Neural cell (in vitro differentiated cells): ENCODE measurements around the gene MN1. TPM values are rescaled to one million over a fixed set of nuclear protein-coding genes. Genes with fewer than 3 reads are reported as not detected.

Experiments
- H2AFZ ChIP-seq: fragments of 200-600, 300-800 bp; sonication (generic), shearing (Covaris generic); 2 replicates; pipeline ENCODE4 v1.6.0; 2014; ENCODE audit warnings: low read depth, mild to moderate bottlenecking, antibody characterized with exemption, low read length, moderate library complexity
- H3F3A ChIP-seq: fragments of 200-600 bp; shearing (Covaris generic); 2 replicates; pipeline ENCODE4 v1.6.1; 2016; ENCODE audit warnings: mild to moderate bottlenecking, moderate library complexity, mixed read lengths, antibody characterized with exemption, low read length; ENCODE audit not compliant: insufficient read depth, poor library complexity, severe bottlenecking
- H3K27ac ChIP-seq: fragments of 200-600, 300-800 bp; sonication (generic), shearing (Covaris generic); 2 replicates; pipeline ENCODE4 v1.5.1; 2014; ENCODE audit warnings: mild to moderate bottlenecking, low read length, moderate library complexity
- H3K27me3 ChIP-seq: fragments of 300-800, 200-600 bp; sonication (generic), shearing (Covaris generic); 2 replicates; pipeline ENCODE4 v1.6.0; 2014; ENCODE audit warnings: mild to moderate bottlenecking, low read depth, low read length, moderate library complexity; ENCODE audit not compliant: insufficient read depth
- H3K36me3 ChIP-seq: fragments of 300-800, 200-600 bp; sonication (generic), shearing (Covaris generic); 2 replicates; pipeline ENCODE4 v1.5.1; 2014; ENCODE audit warnings: mild to moderate bottlenecking, antibody characterized with exemption, low read length, moderate library complexity; ENCODE audit not compliant: insufficient read depth
- H3K4me2 ChIP-seq: fragments of 300-800, 200-600 bp; sonication (generic), shearing (Covaris generic); 2 replicates; pipeline ENCODE4 v1.6.0; 2014; ENCODE audit warnings: mild to moderate bottlenecking, low read length
- H3K4me3 ChIP-seq: fragments of 300-800, 200-600 bp; sonication (generic), shearing (Covaris generic); 2 replicates; pipeline ENCODE4 v1.5.1; 2014; ENCODE audit warnings: mild to moderate bottlenecking, low read length, moderate library complexity
- H3K79me2 ChIP-seq: fragments of 200-600 bp; shearing (Covaris generic); replicated peaks from 2 replicates; pipeline ENCODE4 v1.6.0; 2014; ENCODE audit warnings: mild to moderate bottlenecking, low read length, moderate library complexity; ENCODE audit not compliant: insufficient read depth
- H3K9ac ChIP-seq: fragments of 300-800, 200-600 bp; sonication (generic), shearing (Covaris generic); 2 replicates; pipeline ENCODE4 v1.6.1; 2016; ENCODE audit warnings: mild to moderate bottlenecking, low read length, mixed read lengths
- H3K9me2 ChIP-seq: fragments of 200-600 bp; shearing (Covaris generic); 2 replicates; pipeline ENCODE4 v1.6.1; 2016; ENCODE audit warnings: mild to moderate bottlenecking, low read length, mixed read lengths; ENCODE audit not compliant: insufficient read depth
- H3K9me3 ChIP-seq: fragments of 200-600, 300-800 bp; sonication (generic), shearing (Covaris generic); 2 replicates; pipeline ENCODE4 v1.6.1; 2016; ENCODE audit warnings: mild to moderate bottlenecking, mixed run types, low read length, moderate library complexity, mixed read lengths
- H4K20me1 ChIP-seq: fragments of 200-600 bp; shearing (Covaris generic); 2 replicates; pipeline ENCODE4 v1.6.1; 2016; ENCODE audit warnings: mild to moderate bottlenecking, mixed run types; ENCODE audit not compliant: insufficient read depth
- EP300 ChIP-seq: fragments of 450-650 bp; conservative IDR thresholded peaks from 2 replicates; pipeline ENCODE4 v1.6.1; 2014; ENCODE audit warnings: antibody characterized with exemption, mild to moderate bottlenecking, moderate library complexity; ENCODE audit not compliant: poor library complexity, severe bottlenecking
- EZH2 ChIP-seq: fragments of 200-600, 300-800 bp; shearing (Covaris generic), sonication (generic); IDR thresholded peaks from 2 replicates; pipeline ENCODE4 v1.6.1; 2014; ENCODE audit warnings: antibody characterized with exemption, low read length, borderline replicate concordance, mild to moderate bottlenecking; ENCODE audit not compliant: insufficient read depth, poor library complexity, severe bottlenecking
- MXI1 ChIP-seq: fragments of 450-650 bp; conservative IDR thresholded peaks from 2 replicates; pipeline ENCODE4 v1.6.1; 2014; ENCODE audit warnings: antibody characterized with exemption, mild to moderate bottlenecking; ENCODE audit not compliant: poor library complexity, severe bottlenecking
- POLR2AphosphoS5 ChIP-seq: IDR thresholded peaks from 2 replicates; pipeline ENCODE4 v1.6.1; 2012
- RAD21 ChIP-seq: fragments of 450-650 bp; conservative IDR thresholded peaks from 2 replicates; pipeline ENCODE4 v1.6.1; 2014; ENCODE audit warnings: antibody characterized with exemption, mild to moderate bottlenecking, moderate library complexity
- REST ChIP-seq: IDR thresholded peaks from 2 replicates; pipeline ENCODE4 v1.6.1; 2012; ENCODE audit warnings: borderline replicate concordance
- SMC3 ChIP-seq: fragments of 450-650 bp; conservative IDR thresholded peaks from 2 replicates; pipeline ENCODE4 v1.6.1; 2014; ENCODE audit warnings: antibody characterized with exemption, mild to moderate bottlenecking, moderate library complexity; ENCODE audit not compliant: poor library complexity
- TAF1 ChIP-seq: IDR thresholded peaks from 2 replicates; pipeline ENCODE4 v1.6.1; 2012; ENCODE audit warnings: low read depth
- polyA plus RNA-seq: library from polyadenylated mRNA; depleted of rRNA; stranded (reverse); fragments of >200 nt; gene quantifications from 2 replicates; pipeline ENCODE4 v1.2.3, GENCODE V29; 2014
- TF ChIP-seq, protein P1 (sequence below): fragments of 450-650 bp; IDR thresholded peaks from 2 replicates; pipeline ENCODE4 v1.5.1; 2014; ENCODE audit warnings: antibody characterized with exemption, mild to moderate bottlenecking, moderate library complexity; ENCODE audit not compliant: poor library complexity, severe bottlenecking

Gene MN1
- polyA plus RNA-seq, 1 donor from 2014 or later: 7.3 TPM

- H4K20me1 ChIP-seq: no peaks in the 10 kb centered on the region
- no peaks in the 10 kb centered on the region for H3K9me3 ChIP-seq
- H3K4me3 ChIP-seq: no peak overlapping the region
- no peak overlapping the region for H3K4me2 ChIP-seq
- no peaks in the 10 kb centered on the region for H3K79me2 ChIP-seq
- H2AFZ ChIP-seq: no peak overlapping the region
- no peak overlapping the region for H3K9ac ChIP-seq
- no peak overlapping the region for H3K27ac ChIP-seq
- no peaks in the 10 kb centered on the region for H3F3A ChIP-seq
- TF ChIP-seq MXI1 (no peak), REST (no peak), TAF1 (no peak), EP300 (no peak), RAD21 (no peak), EZH2 (no peak), SMC3 (no peak), POLR2AphosphoS5 (no peak)
- TF ChIP-seq, protein P1, sequence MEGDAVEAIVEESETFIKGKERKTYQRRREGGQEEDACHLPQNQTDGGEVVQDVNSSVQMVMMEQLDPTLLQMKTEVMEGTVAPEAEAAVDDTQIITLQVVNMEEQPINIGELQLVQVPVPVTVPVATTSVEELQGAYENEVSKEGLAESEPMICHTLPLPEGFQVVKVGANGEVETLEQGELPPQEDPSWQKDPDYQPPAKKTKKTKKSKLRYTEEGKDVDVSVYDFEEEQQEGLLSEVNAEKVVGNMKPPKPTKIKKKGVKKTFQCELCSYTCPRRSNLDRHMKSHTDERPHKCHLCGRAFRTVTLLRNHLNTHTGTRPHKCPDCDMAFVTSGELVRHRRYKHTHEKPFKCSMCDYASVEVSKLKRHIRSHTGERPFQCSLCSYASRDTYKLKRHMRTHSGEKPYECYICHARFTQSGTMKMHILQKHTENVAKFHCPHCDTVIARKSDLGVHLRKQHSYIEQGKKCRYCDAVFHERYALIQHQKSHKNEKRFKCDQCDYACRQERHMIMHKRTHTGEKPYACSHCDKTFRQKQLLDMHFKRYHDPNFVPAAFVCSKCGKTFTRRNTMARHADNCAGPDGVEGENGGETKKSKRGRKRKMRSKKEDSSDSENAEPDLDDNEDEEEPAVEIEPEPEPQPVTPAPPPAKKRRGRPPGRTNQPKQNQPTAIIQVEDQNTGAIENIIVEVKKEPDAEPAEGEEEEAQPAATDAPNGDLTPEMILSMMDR: no peak
- H3K9me2 ChIP-seq: no peaks in the 10 kb centered on the region
- H3K27me3 ChIP-seq: no peaks in the 10 kb centered on the region
- no peaks in the 10 kb centered on the region for H3K36me3 ChIP-seq
These were observed 90.5 kb downstream of the MN1 start for GRCh38 chr22:27711012-27711411.

- no peaks in the 10 kb centered on the region for H3K36me3 ChIP-seq
- no peak overlapping the region for H3K4me2 ChIP-seq
- H3K9me3 ChIP-seq: no peaks in the 10 kb centered on the region
- no peak overlapping the region for H2AFZ ChIP-seq
- no peak overlapping the region for H3K27ac ChIP-seq
- H3K79me2 ChIP-seq: no peaks in the 10 kb centered on the region
- no peak overlapping the region for H3K9ac ChIP-seq
- H3F3A ChIP-seq: no peaks in the 10 kb centered on the region
- no peaks in the 10 kb centered on the region for H4K20me1 ChIP-seq
- no peaks in the 10 kb centered on the region for H3K9me2 ChIP-seq
- no peak for TF ChIP-seq EP300
- no peak for TF ChIP-seq MXI1
- TF ChIP-seq POLR2AphosphoS5: no peak
- TF ChIP-seq, protein P1: no peak
- TF ChIP-seq RAD21: no peak
- TF ChIP-seq TAF1: no peak
- TF ChIP-seq SMC3: no peak
- no peak for TF ChIP-seq REST
- no peak for TF ChIP-seq EZH2
- no peak overlapping the region for H3K4me3 ChIP-seq
- H3K27me3 ChIP-seq: no peaks in the 10 kb centered on the region
These were observed 91.5 kb downstream of the MN1 start for GRCh38 chr22:27709919-27710675.
